HepG2 (cell line): ENCODE measurements around the gene DNPH1. TPM values are rescaled to one million over a fixed set of nuclear protein-coding genes. Genes with fewer than 3 reads are reported as not detected.

Experiments used
- AHR ChIP-seq: IDR thresholded peaks from 2 replicates; pipeline ENCODE4 v1.6.1; 2018; ENCODE audit warnings: missing genetic modification reagents, missing compliant biosample characterization
- CEBPG ChIP-seq: IDR thresholded peaks from 2 replicates; pipeline ENCODE4 v1.6.1; 2016
- HES4 ChIP-seq: sonication (generic); formaldehyde crosslinking; IDR thresholded peaks from 2 replicates; pipeline ENCODE4 v1.9.0; 2021; ENCODE audit warnings: mild to moderate bottlenecking, missing genetic modification reagents, borderline replicate concordance
- NFKBIZ ChIP-seq: IDR thresholded peaks from 2 replicates; pipeline ENCODE4 v1.6.1; 2018; ENCODE audit warnings: missing genetic modification reagents, missing compliant biosample characterization
- NRL ChIP-seq: sonication (generic); formaldehyde crosslinking; IDR thresholded peaks from 2 replicates; pipeline ENCODE4 v1.5.0; 2020; ENCODE audit warnings: missing genetic modification reagents, mild to moderate bottlenecking, moderate library complexity, borderline replicate concordance
- ZNF337 ChIP-seq: sonication (generic); formaldehyde crosslinking; IDR thresholded peaks from 2 replicates; pipeline ENCODE4 v1.5.1; 2020; ENCODE audit warnings: missing genetic modification reagents, low read depth, mild to moderate bottlenecking, borderline replicate concordance
- ZNF746 ChIP-seq: sonication (generic); formaldehyde crosslinking; IDR thresholded peaks from 2 replicates; pipeline ENCODE4 v1.8.0; 2022; ENCODE audit warnings: mild to moderate bottlenecking, missing genetic modification reagents
- polyA plus RNA-seq, 8 experiments: library from polyadenylated mRNA; depleted of rRNA in 3 of 8; stranded (reverse) in 7 of 8; unstranded in 1 of 8; fragments of >200 nt; fragmentation: Illumina TruSeq in 4 of 8; extraction: Trizol in 4 of 8; gene quantifications; 2 replicates each; pipeline versions ENCODE4 v1.2.1 to v1.2.3, GENCODE V29; 2011 to 2016; ENCODE audit warnings: low read depth in 4 of 8, missing spikeins in 1 of 8, mixed read lengths in 1 of 8; ENCODE audit not compliant: insufficient read depth in 1 of 8
- total RNA-seq, 5 experiments: library from RNA; depleted of rRNA; stranded (reverse); fragments of >200 nt; fragmentation: Illumina TruSeq; extraction: Trizol; gene quantifications; 2 replicates each; pipeline ENCODE4 v1.2.3, GENCODE V29; 2016; ENCODE audit warnings: low read depth in 1 of 5
- TF ChIP-seq, protein P1 (sequence below): IDR thresholded peaks from 2 replicates; pipeline ENCODE4 v1.6.1; 2016; ENCODE audit warnings: low read depth, borderline replicate concordance
- TF ChIP-seq, protein P2 (sequence below), 2 experiments: sonication (generic) in 1 of 2; formaldehyde crosslinking in 1 of 2; IDR thresholded peaks; 2 replicates each; pipeline versions ENCODE4 v1.5.1 to v1.6.1; 2011 to 2020; ENCODE audit warnings: borderline replicate concordance in 1 of 2, low read depth in 1 of 2, low read length in 1 of 2, mild to moderate bottlenecking in 1 of 2, missing genetic modification reagents in 1 of 2, moderate library complexity in 1 of 2
- TF ChIP-seq, protein P3 (sequence below): sonication (generic); formaldehyde crosslinking; IDR thresholded peaks from 2 replicates; pipeline ENCODE4 v1.4.0; 2020; ENCODE audit warnings: missing genetic modification reagents, mild to moderate bottlenecking, borderline replicate concordance
- TF ChIP-seq, protein P4 (sequence below), 2 experiments: sonication (generic) in 1 of 2; formaldehyde crosslinking in 1 of 2; IDR thresholded peaks; 2 replicates each; pipeline versions ENCODE4 v1.4.0 to v1.6.1; 2018 to 2020; ENCODE audit warnings: missing genetic modification reagents in 2 of 2, borderline replicate concordance in 1 of 2, low read depth in 1 of 2, mild to moderate bottlenecking in 1 of 2, missing biosample characterization in 1 of 2

DNPH1 gene
- total and polyA plus RNA-seq, 2 of the 13 experiments (the other 11 are each of a cell fraction or from before 2014, with no cell fraction given) = 56.5 to 75.1 TPM

DNA sequence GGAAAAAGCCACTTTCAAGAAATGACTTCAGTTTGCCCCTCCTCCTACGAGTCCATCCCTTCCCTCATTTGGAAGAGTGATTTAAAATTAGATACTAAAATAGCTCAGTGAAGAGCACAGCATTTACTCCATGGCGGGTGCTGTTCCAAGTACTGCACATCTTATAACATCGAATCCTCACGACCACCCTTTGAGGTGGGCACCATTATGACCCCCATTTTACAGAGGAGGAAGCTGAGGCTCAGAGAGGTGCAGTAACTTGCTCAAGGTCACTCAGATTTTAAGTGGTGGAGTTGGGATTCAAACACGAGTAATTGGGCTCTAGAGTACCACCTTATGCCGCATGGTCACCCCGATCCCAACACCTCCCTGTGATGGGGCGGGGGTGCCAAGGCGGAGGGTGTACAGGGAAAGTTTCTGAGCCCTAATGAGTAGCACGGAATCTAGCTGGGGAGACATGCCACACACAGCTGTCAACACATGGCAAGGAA, 39.5 kb upstream of the DNPH1 start (continued):
- TF ChIP-seq, protein P1, sequence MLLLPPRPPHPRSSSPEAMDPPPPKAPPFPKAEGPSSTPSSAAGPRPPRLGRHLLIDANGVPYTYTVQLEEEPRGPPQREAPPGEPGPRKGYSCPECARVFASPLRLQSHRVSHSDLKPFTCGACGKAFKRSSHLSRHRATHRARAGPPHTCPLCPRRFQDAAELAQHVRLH (CRISPR knock-in tag) = no peak
- TF ChIP-seq ZNF746 (no peak), NRL (CRISPR knock-in tag) (no peak), AHR (no peak), HES4 (CRISPR knock-in tag) (0 out of 2 replicates have a peak, but pooled peaks have one; percentile 24), NFKBIZ (no peak), CEBPG (CRISPR knock-in tag) (no peak), ZNF337 (CRISPR knock-in tag) (no peak)
- TF ChIP-seq, protein P2, sequence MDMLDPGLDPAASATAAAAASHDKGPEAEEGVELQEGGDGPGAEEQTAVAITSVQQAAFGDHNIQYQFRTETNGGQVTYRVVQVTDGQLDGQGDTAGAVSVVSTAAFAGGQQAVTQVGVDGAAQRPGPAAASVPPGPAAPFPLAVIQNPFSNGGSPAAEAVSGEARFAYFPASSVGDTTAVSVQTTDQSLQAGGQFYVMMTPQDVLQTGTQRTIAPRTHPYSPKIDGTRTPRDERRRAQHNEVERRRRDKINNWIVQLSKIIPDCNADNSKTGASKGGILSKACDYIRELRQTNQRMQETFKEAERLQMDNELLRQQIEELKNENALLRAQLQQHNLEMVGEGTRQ (IDR thresholded peaks at IDR 0.05; ENCODE audit: low read depth, low read length) = no peak
- TF ChIP-seq, protein P2 (CRISPR knock-in tag; IDR thresholded peaks at IDR 0.05; ENCODE audit: borderline replicate concordance) = no peak
- TF ChIP-seq, protein P3, sequence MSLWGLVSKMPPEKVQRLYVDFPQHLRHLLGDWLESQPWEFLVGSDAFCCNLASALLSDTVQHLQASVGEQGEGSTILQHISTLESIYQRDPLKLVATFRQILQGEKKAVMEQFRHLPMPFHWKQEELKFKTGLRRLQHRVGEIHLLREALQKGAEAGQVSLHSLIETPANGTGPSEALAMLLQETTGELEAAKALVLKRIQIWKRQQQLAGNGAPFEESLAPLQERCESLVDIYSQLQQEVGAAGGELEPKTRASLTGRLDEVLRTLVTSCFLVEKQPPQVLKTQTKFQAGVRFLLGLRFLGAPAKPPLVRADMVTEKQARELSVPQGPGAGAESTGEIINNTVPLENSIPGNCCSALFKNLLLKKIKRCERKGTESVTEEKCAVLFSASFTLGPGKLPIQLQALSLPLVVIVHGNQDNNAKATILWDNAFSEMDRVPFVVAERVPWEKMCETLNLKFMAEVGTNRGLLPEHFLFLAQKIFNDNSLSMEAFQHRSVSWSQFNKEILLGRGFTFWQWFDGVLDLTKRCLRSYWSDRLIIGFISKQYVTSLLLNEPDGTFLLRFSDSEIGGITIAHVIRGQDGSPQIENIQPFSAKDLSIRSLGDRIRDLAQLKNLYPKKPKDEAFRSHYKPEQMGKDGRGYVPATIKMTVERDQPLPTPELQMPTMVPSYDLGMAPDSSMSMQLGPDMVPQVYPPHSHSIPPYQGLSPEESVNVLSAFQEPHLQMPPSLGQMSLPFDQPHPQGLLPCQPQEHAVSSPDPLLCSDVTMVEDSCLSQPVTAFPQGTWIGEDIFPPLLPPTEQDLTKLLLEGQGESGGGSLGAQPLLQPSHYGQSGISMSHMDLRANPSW (CRISPR knock-in tag) = no peak
- TF ChIP-seq, protein P4, sequence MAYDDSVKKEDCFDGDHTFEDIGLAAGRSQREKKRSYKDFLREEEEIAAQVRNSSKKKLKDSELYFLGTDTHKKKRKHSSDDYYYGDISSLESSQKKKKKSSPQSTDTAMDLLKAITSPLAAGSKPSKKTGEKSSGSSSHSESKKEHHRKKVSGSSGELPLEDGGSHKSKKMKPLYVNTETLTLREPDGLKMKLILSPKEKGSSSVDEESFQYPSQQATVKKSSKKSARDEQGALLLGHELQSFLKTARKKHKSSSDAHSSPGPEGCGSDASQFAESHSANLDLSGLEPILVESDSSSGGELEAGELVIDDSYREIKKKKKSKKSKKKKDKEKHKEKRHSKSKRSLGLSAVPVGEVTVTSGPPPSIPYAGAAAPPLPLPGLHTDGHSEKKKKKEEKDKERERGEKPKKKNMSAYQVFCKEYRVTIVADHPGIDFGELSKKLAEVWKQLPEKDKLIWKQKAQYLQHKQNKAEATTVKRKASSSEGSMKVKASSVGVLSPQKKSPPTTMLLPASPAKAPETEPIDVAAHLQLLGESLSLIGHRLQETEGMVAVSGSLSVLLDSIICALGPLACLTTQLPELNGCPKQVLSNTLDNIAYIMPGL (CRISPR knock-in tag; IDR thresholded peaks at IDR 0.05; ENCODE audit: borderline replicate concordance in 1 of 2, low read depth in 1 of 2) = 0 out of 4 replicates have a peak, but pooled peaks of 1 of the 2 experiments have one; percentile 3
